A549 (cell line): Measurements from ENCODE around the gene METTL24.

ENCODE experiments used
- BHLHE40 ChIP-seq: IDR thresholded peaks from 2 replicates; pipeline ENCODE4 v1.6.1; 2012; ENCODE audit warnings: low read depth, low read length, inconsistent platforms
- CTCF ChIP-seq: fragments of >200 bp; sonication (Bioruptor Twin); formaldehyde crosslinking; IDR thresholded peaks from 3 replicates; pipeline ENCODE4 v1.5.1; 2016
- EP300 ChIP-seq, 2 experiments: fragments of >200 bp; sonication (Bioruptor Twin); formaldehyde crosslinking; IDR thresholded peaks; 2 replicates in 1 of 2; 3 replicates in 1 of 2; pipeline ENCODE4 v1.6.1; 2016 to 2017
- MAFK ChIP-seq: fragments of 450-650 bp; IDR thresholded peaks from 2 replicates; pipeline ENCODE4 v1.6.1; 2014; ENCODE audit not compliant: partially characterized antibody
- MYC ChIP-seq: IDR thresholded peaks from 2 replicates; pipeline ENCODE4 v1.6.1; 2012; ENCODE audit warnings: mild to moderate bottlenecking, inconsistent platforms, low read length, improper control_type of control experiment, borderline replicate concordance
- PHF8 ChIP-seq: fragments of 200-600 bp; sonication (generic); IDR thresholded peaks from 2 replicates; pipeline ENCODE4 v1.6.1; 2016; ENCODE audit warnings: low read depth, mild to moderate bottlenecking, antibody characterized with exemption, moderate library complexity, borderline replicate concordance
- POLR2A ChIP-seq: IDR thresholded peaks from 2 replicates; pipeline ENCODE4 v1.6.1; 2012; ENCODE audit warnings: mild to moderate bottlenecking, low read length
- RARB ChIP-seq: fragments of 250-450 bp; sonication (Bioruptor Pico); IDR thresholded peaks from 2 replicates; pipeline ENCODE4 v1.8.0; 2021; ENCODE audit warnings: mild to moderate bottlenecking, moderate library complexity
- SMC3 ChIP-seq: fragments of >200 bp; sonication (Bioruptor Twin); formaldehyde crosslinking; IDR thresholded peaks from 3 replicates; pipeline ENCODE4 v1.6.1; 2018; ENCODE audit warnings: inconsistent platforms
- TP53 ChIP-seq: fragments of 250-450 bp; sonication (Bioruptor Pico); IDR thresholded peaks from 2 replicates; pipeline ENCODE4 v1.5.0; 2021; ENCODE audit warnings: mild to moderate bottlenecking, moderate library complexity
- ZFP36 ChIP-seq: fragments of 450-650 bp; IDR thresholded peaks from 2 replicates; pipeline ENCODE4 v1.6.1; 2014; ENCODE audit warnings: borderline replicate concordance; ENCODE audit not compliant: partially characterized antibody
- TF ChIP-seq, protein P1 (sequence below): fragments of 200-600 bp; sonication (generic); IDR thresholded peaks from 2 replicates; pipeline ENCODE4 v1.6.1; 2016; ENCODE audit warnings: antibody characterized with exemption, mild to moderate bottlenecking, moderate library complexity

- TF ChIP-seq ZFP36 (no peak), MYC (no peak), CTCF (no peak), EP300 (IDR thresholded peaks at IDR 0.05) (no peak), SMC3 (no peak), TP53 (CRISPR knock-in tag) (no peak), POLR2A (no peak), PHF8 (no peak), RARB (no peak), MAFK (no peak), BHLHE40 (no peak)
- TF ChIP-seq, protein P1, sequence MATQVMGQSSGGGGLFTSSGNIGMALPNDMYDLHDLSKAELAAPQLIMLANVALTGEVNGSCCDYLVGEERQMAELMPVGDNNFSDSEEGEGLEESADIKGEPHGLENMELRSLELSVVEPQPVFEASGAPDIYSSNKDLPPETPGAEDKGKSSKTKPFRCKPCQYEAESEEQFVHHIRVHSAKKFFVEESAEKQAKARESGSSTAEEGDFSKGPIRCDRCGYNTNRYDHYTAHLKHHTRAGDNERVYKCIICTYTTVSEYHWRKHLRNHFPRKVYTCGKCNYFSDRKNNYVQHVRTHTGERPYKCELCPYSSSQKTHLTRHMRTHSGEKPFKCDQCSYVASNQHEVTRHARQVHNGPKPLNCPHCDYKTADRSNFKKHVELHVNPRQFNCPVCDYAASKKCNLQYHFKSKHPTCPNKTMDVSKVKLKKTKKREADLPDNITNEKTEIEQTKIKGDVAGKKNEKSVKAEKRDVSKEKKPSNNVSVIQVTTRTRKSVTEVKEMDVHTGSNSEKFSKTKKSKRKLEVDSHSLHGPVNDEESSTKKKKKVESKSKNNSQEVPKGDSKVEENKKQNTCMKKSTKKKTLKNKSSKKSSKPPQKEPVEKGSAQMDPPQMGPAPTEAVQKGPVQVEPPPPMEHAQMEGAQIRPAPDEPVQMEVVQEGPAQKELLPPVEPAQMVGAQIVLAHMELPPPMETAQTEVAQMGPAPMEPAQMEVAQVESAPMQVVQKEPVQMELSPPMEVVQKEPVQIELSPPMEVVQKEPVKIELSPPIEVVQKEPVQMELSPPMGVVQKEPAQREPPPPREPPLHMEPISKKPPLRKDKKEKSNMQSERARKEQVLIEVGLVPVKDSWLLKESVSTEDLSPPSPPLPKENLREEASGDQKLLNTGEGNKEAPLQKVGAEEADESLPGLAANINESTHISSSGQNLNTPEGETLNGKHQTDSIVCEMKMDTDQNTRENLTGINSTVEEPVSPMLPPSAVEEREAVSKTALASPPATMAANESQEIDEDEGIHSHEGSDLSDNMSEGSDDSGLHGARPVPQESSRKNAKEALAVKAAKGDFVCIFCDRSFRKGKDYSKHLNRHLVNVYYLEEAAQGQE, result no peak
These were observed 31.5 kb downstream of the METTL24 start for GRCh38 chr6:110326609-110327008.
